GM23248 (cell line): ENCODE results near the gene ZBTB46. TPM values are rescaled to one million over a fixed set of nuclear protein-coding genes. Genes with fewer than 3 reads are reported as not detected.

ENCODE experiments used
- DNase-seq: peaks from one replicate; pipeline ENCODE4 v3.0.0-alpha.2; 2015
- H2AFZ ChIP-seq: fragments of 200-600 bp; sonication (generic); 2 replicates; pipeline ENCODE4 v1.6.1; 2016; ENCODE audit warnings: antibody characterized with exemption
- H3F3A ChIP-seq: fragments of 200-600 bp; sonication (generic); 2 replicates; pipeline ENCODE4 v1.6.1; 2016; ENCODE audit warnings: mild to moderate bottlenecking, antibody characterized with exemption, mixed run types; ENCODE audit not compliant: insufficient read depth
- H3K27ac ChIP-seq: fragments of 200-600 bp; sonication (generic); 2 replicates; pipeline ENCODE4 v1.5.1; 2016; ENCODE audit warnings: mild to moderate bottlenecking
- H3K27me3 ChIP-seq: fragments of 200-600 bp; sonication (generic); replicated peaks from 2 replicates; pipeline ENCODE4 v1.6.1; 2016; ENCODE audit warnings: mild to moderate bottlenecking; ENCODE audit not compliant: insufficient read depth
- H3K36me3 ChIP-seq: fragments of 200-600 bp; sonication (generic); 2 replicates; pipeline ENCODE4 v1.6.1; 2016; ENCODE audit warnings: low read depth, mild to moderate bottlenecking
- H3K4me1 ChIP-seq: fragments of 200-600 bp; sonication (generic); 2 replicates; pipeline ENCODE4 v1.6.1; 2016; ENCODE audit warnings: mild to moderate bottlenecking; ENCODE audit not compliant: insufficient read depth
- H3K4me2 ChIP-seq: fragments of 200-600 bp; sonication (generic); one replicate; pipeline ENCODE4 v1.6.1; 2016; ENCODE audit warnings: mild to moderate bottlenecking; ENCODE audit not compliant: unreplicated experiment
- H3K4me3 ChIP-seq: fragments of 200-600 bp; sonication (generic); 2 replicates; pipeline ENCODE4 v1.5.1; 2016; ENCODE audit warnings: mild to moderate bottlenecking
- H3K79me2 ChIP-seq: fragments of 200-600 bp; sonication (generic); 2 replicates; pipeline ENCODE4 v1.6.1; 2016; ENCODE audit warnings: mild to moderate bottlenecking; ENCODE audit not compliant: insufficient read depth
- H3K9ac ChIP-seq: fragments of 200-600 bp; sonication (generic); 2 replicates; pipeline ENCODE4 v1.6.1; 2016; ENCODE audit warnings: mild to moderate bottlenecking
- H3K9me2 ChIP-seq: fragments of 200-600 bp; sonication (generic); 2 replicates; pipeline ENCODE4 v1.6.1; 2016; ENCODE audit warnings: mixed run types, mild to moderate bottlenecking, moderate library complexity; ENCODE audit not compliant: insufficient read depth
- H3K9me3 ChIP-seq: fragments of 200-600 bp; sonication (generic); one replicate; pipeline ENCODE4 v1.6.1; 2017; ENCODE audit warnings: low read depth
- H4K20me1 ChIP-seq: fragments of 200-600 bp; sonication (generic); 2 replicates; pipeline ENCODE4 v1.6.0; 2016; ENCODE audit not compliant: insufficient read depth
- EZH2 ChIP-seq: fragments of 200-600 bp; sonication (generic); IDR thresholded peaks from 2 replicates; pipeline ENCODE4 v1.6.1; 2018; ENCODE audit warnings: antibody characterized with exemption, mild to moderate bottlenecking; ENCODE audit not compliant: insufficient read depth, poor library complexity, severe bottlenecking
- EZH2phosphoT487 ChIP-seq: fragments of 200-600 bp; sonication (generic); IDR thresholded peaks from 2 replicates; pipeline ENCODE4 v1.6.1; 2018; ENCODE audit warnings: antibody characterized with exemption, moderate library complexity, mild to moderate bottlenecking, low read depth; ENCODE audit not compliant: insufficient read depth
- WGBS, 2 experiments: methylation state at CpG; one replicate each; pipeline ENCODE4 v1.1.6; 2015 to 2017; ENCODE audit warnings: low lambda C conversion rate in 2 of 2, low coverage in 1 of 2; ENCODE audit errors: missing lambda C conversion rate in 2 of 2; 5-methylcytosine and 5-hydroxymethylcytosine counted together
- in situ Hi-C: fragments of 300-500 bp; cut with MboI; formaldehyde crosslinking; loops from 2 replicates; pipeline ENCODE4 v1.15.0; 2020
- polyA plus RNA-seq: library from polyadenylated mRNA; unstranded; fragments of >200 nt; fragmentation: Nextera tagmentation; extraction: Ambion mirVana; gene quantifications from 2 replicates; pipeline ENCODE4 v1.2.1, GENCODE V29; 2016
- total RNA-seq: library from RNA; depleted of rRNA; stranded (reverse); fragments of >200 nt; shearing (Covaris generic); gene quantifications from 2 replicates; pipeline ENCODE4 v1.2.3, GENCODE V29; 2014

ZBTB46 gene
- total and polyA plus RNA-seq, 2 experiments from 2014 or later, result 0.33 to 1.9 TPM

GRCh38 chr20:63839620-63840019, 8.6 kb upstream of the ZBTB46 start:
- H3F3A ChIP-seq, result no peaks in the 10 kb centered on the region
- TF ChIP-seq EZH2phosphoT487 (no peak), EZH2 (no peak)
- no peak overlapping the region for H2AFZ ChIP-seq
- peaks cover 3% of the 10 kb centered on the region for H3K4me1 ChIP-seq
- WGBS, 2 experiments, result 63 to 70% methylated on average over 13 of the region's 13 CpGs
- no peak overlapping the region for H3K27ac ChIP-seq
- H3K79me2 ChIP-seq, result no peaks in the 10 kb centered on the region
- no peak overlapping the region for H3K9ac ChIP-seq
- H3K4me3 ChIP-seq, result no peak overlapping the region
- no peaks in the 10 kb centered on the region for H3K9me3 ChIP-seq
- H3K27me3 ChIP-seq, result 0 out of 2 replicates have a peak, but pooled peaks cover 5% of the 10 kb centered on the region
- H4K20me1 ChIP-seq, result no peaks in the 10 kb centered on the region
- H3K9me2 ChIP-seq, result no peaks in the 10 kb centered on the region
- in situ Hi-C loops, result no loop called here
- H3K4me2 ChIP-seq, result no peak overlapping the region
- H3K36me3 ChIP-seq, result no peaks in the 10 kb centered on the region
- no peak for DNase-seq

GRCh38 chr20:63837479-63837878, 6.4 kb upstream of the ZBTB46 start:
- H3K9ac ChIP-seq, result no peak overlapping the region
- no peak overlapping the region for H2AFZ ChIP-seq
- H4K20me1 ChIP-seq, result no peaks in the 10 kb centered on the region
- no peak for DNase-seq
- H3K9me2 ChIP-seq, result no peaks in the 10 kb centered on the region
- no peak for TF ChIP-seq EZH2phosphoT487
- no peak for TF ChIP-seq EZH2
- H3K27ac ChIP-seq, result no peak overlapping the region
- H3K79me2 ChIP-seq, result no peaks in the 10 kb centered on the region
- peaks cover 6% of the 10 kb centered on the region for H3K4me1 ChIP-seq
- 37 to 41% methylated on average over 8 of the region's 8 CpGs for WGBS, 2 experiments
- no peaks in the 10 kb centered on the region for H3K36me3 ChIP-seq
- H3K4me3 ChIP-seq, result no peak overlapping the region
- H3K9me3 ChIP-seq, result no peaks in the 10 kb centered on the region
- in situ Hi-C loops, result no loop called here
- no peaks in the 10 kb centered on the region for H3K27me3 ChIP-seq
- H3K4me2 ChIP-seq, result no peak overlapping the region
- no peaks in the 10 kb centered on the region for H3F3A ChIP-seq

DNA sequence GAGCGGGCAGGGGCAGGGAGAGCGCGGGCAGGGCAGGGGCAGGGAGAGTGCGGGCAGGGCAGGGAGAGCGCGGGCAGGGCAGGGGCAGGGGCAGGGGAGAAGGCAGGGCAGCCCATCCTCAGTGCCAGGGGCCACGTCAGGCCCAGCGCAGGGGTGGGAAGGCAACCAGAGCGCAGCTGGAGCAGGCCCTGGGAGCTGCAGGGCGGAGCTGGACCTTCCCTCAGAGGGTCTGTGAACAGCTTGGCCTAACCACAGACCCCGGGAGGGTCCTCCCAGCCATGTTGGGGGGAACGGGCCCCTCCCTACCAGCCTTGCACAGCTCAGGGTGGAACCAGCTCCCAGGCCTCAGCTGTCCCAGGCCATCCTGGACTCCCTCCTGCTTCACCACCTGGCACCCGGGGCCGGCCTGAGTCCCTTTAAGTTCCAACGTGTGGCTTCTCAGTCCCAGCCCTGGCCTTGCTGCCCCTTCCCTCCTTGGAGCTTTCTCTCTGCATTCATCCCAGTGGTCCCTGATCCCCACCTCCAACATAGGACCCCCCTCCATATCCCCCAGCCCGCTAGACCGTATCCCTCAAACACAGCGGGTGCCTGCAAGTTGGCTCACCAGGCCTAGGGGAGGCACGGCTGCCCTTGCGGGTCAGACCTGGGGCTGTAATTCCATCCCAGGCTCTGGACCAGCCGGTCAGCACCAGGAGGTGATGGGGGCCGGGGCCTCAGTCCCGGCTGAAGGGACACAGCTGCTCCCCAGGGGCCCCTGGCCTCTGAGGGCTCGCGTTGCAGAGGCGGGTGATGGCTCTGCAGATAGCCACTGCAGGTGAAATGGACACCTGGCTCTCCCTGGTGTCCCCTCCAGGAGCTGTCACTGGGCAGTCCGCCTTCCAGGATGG, 5.6 kb upstream of the ZBTB46 start:
- Histone ChIP-seq H3K4me3 (no peak overlapping the region), H3K79me2 (no peaks in the 10 kb centered on the region), H3K36me3 (no peaks in the 10 kb centered on the region), H3F3A (no peaks in the 10 kb centered on the region), H3K9me3 (no peaks in the 10 kb centered on the region), H4K20me1 (no peaks in the 10 kb centered on the region), H3K4me1 (peaks cover 6% of the 10 kb centered on the region), H3K4me2 (no peak overlapping the region), H2AFZ (no peak overlapping the region), H3K9ac (no peak overlapping the region), H3K27me3 (no peaks in the 10 kb centered on the region), H3K27ac (no peak overlapping the region), H3K9me2 (no peaks in the 10 kb centered on the region)
- in situ Hi-C loops, result no loop called here
- no peak for DNase-seq
- WGBS, 2 experiments, result 73 to 79% methylated on average over 18 to 27 of the region's 27 CpGs
- no peak for TF ChIP-seq EZH2
- TF ChIP-seq EZH2phosphoT487, result no peak

DNA sequence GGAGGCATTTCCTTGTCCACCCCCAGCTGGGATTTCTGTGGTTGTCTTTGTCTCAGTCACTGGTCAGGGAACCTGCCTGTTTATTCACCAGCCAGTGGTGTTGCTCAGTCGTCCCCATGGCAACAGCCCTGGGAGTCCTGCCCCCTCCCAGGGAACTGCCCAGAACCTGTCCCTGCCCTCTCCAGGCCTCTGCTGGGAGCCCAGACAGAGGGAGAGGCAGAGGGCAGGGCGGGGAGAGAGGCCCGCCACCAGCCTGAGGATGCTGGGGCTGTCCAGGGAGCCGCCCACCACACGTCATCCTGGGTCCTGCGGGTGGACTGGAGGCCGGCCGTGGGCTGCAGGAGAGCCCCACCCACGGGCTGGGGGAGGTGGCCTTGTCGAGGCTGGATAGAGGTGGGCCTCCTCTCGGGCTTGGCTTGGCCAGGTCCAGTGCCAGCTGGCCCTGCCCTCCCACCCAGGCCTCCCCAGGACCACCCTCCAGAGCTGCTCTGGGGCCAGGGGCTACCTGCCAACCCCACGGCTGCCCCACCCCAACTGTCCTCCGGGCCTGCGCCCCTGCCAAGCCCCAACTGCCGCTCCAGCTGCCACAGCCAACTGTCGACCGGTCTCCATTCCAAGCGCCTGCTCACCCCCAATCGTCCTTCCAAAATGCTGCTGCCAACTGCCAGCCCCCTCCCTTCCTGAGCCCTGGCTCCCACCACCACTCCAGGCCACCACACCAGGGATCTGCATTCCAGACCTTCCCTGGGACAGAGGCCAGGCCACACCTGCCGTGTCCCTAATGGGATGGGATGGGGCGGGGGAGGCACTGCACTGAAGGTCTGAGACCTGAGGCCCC, 4.2 kb upstream of the ZBTB46 start:
- Histone ChIP-seq H2AFZ (peak overlapping the region; percentile 72), H3K9ac (no peak overlapping the region), H4K20me1 (no peaks in the 10 kb centered on the region), H3K27ac (no peak overlapping the region), H3F3A (no peaks in the 10 kb centered on the region), H3K9me2 (no peaks in the 10 kb centered on the region), H3K4me2 (peak overlapping the region; percentile 34), H3K27me3 (no peaks in the 10 kb centered on the region), H3K9me3 (no peaks in the 10 kb centered on the region), H3K4me1 (peaks cover 6% of the 10 kb centered on the region), H3K79me2 (no peaks in the 10 kb centered on the region), H3K4me3 (no peak overlapping the region), H3K36me3 (no peaks in the 10 kb centered on the region)
- in situ Hi-C loops, result no loop called here
- no peak for TF ChIP-seq EZH2
- no peak for TF ChIP-seq EZH2phosphoT487
- peak; percentile 99 for DNase-seq
- 14 to 17% methylated on average over 12 to 21 of the region's 21 CpGs for WGBS, 2 experiments
